Measurements from ENCODE around the gene MAGEB17.

- TF ChIP-seq RAD21 (conservative IDR thresholded peaks at IDR 0.05 in 1 of 2, IDR thresholded peaks at IDR 0.05 in 1 of 2), result no peak
- no peak for TF ChIP-seq CTCF (IDR thresholded peaks at IDR 0.05)
- TF ChIP-seq PBX3 (IDR thresholded peaks at IDR 0.05), result no peak
Observed at GRCh38 chrX:16119353-16120220, 47.7 kb upstream of the MAGEB17 start.

Data from A549 (cell line).